GM12878 (cell line): Measurements from ENCODE around the gene RNF150. TPM values are rescaled to one million over a fixed set of nuclear protein-coding genes. Genes with fewer than 3 reads are reported as not detected.

Source experiments
- ATAC-seq: fragments of 200-7000 bp; cut with Tn5 transposase; 3 replicates; pipeline ENCODE4 v1.9.1; 2020; ENCODE audit warnings: mild to moderate bottlenecking, moderate library complexity
- BruUV-seq: library from RNA; stranded (reverse); fragments of 400-500 nt; replicated peaks from 2 replicates; lab custom pipeline; 2021; lab: Mats Ljungman, UMichigan
- CTCF ChIA-PET: fragments of 300-600 bp; sonication (Branson Sonifier 250); formaldehyde crosslinking; extraction: SDS; loops from one replicate; lab custom pipeline; 2021; ENCODE audit warnings: inconsistent platforms; lab: Yijun Ruan, JAX
- POLR2A ChIA-PET: fragments of 350-600 bp; formaldehyde crosslinking; extraction: SDS; loops from one replicate; lab custom pipeline; 2021; ENCODE audit warnings: inconsistent platforms; lab: Charles Lee
- RAD21 ChIA-PET: fragments of 300-600 bp; sonication (Branson Sonifier 250); formaldehyde crosslinking; loops from one replicate; lab custom pipeline; 2023; ENCODE audit warnings: antibody characterized with exemption; ENCODE audit not compliant: unreplicated experiment; lab: Charles Lee
- SMC1A ChIA-PET: fragments of 300-600 bp; sonication (Branson Sonifier 250); formaldehyde crosslinking; loops from one replicate; lab custom pipeline; 2023; ENCODE audit not compliant: unreplicated experiment, uncharacterized antibody; lab: Charles Lee
- DNase-seq: peaks from one replicate; pipeline ENCODE4 v3.0.0-alpha.2; 2011; ENCODE audit warnings: low read depth, low spot score
- FAIRE-seq: peaks from 3 replicates; lab custom pipeline; 2011; peaks lifted over from hg19 to GRCh38; lab: Jason Lieb, UNC
- H2AFZ ChIP-seq: 2 replicates; pipeline ENCODE4 v1.6.0; 2011; ENCODE audit warnings: low read depth, low read length, control low read depth; ENCODE audit not compliant: control insufficient read depth
- H3K27ac ChIP-seq: 2 replicates; pipeline ENCODE4 v1.5.1; 2011; ENCODE audit warnings: control low read depth; ENCODE audit not compliant: control insufficient read depth, insufficient read depth
- H3K27me3 ChIP-seq, 2 experiments: replicated peaks in 1 of 2; 2 replicates each; pipeline versions ENCODE4 v1.6.0 to v1.6.1; 2011; ENCODE audit warnings: low read length in 1 of 2; ENCODE audit not compliant: control insufficient read depth in 2 of 2, insufficient read depth in 2 of 2
- H3K36me3 ChIP-seq, 2 experiments: 2 replicates each; pipeline ENCODE4 v1.5.1; 2011; ENCODE audit warnings: low read length in 1 of 2; ENCODE audit not compliant: control insufficient read depth in 2 of 2, insufficient read depth in 2 of 2
- H3K4me1 ChIP-seq: 2 replicates; pipeline ENCODE4 v1.6.1; 2011; ENCODE audit warnings: mild to moderate bottlenecking, low read length, moderate library complexity, mixed read lengths; ENCODE audit not compliant: control insufficient read depth, insufficient read depth
- H3K4me2 ChIP-seq: 2 replicates; pipeline ENCODE4 v1.6.0; 2011; ENCODE audit warnings: control low read depth; ENCODE audit not compliant: control insufficient read depth, insufficient read depth
- H3K4me3 ChIP-seq: fragments of 200-600 bp; sonication (generic); 2 replicates; pipeline ENCODE4 v1.5.1; 2016
- H3K79me2 ChIP-seq: 2 replicates; pipeline ENCODE4 v1.6.0; 2011; ENCODE audit warnings: low read length; ENCODE audit not compliant: control insufficient read depth, insufficient read depth
- H3K9ac ChIP-seq: 2 replicates; pipeline ENCODE4 v1.8.0; 2011; ENCODE audit warnings: low read length, control low read depth, mixed read lengths; ENCODE audit not compliant: control insufficient read depth, insufficient read depth
- H3K9me3 ChIP-seq: replicated peaks from 3 replicates; pipeline ENCODE4 v1.5.1; 2011; ENCODE audit warnings: mild to moderate bottlenecking, low read length; ENCODE audit not compliant: control insufficient read depth, insufficient read depth
- H4K20me1 ChIP-seq: 2 replicates; pipeline ENCODE4 v1.6.0; 2011; ENCODE audit not compliant: control insufficient read depth, insufficient read depth
- EZH2 ChIP-seq: IDR thresholded peaks from 2 replicates; pipeline ENCODE4 v1.6.1; 2012; ENCODE audit warnings: low read depth, mild to moderate bottlenecking, control low read depth, inconsistent platforms, low read length, borderline replicate concordance; ENCODE audit not compliant: control insufficient read depth
- IKZF1 ChIP-seq: fragments of 450-650 bp; conservative IDR thresholded peaks from 2 replicates; pipeline ENCODE4 v1.6.1; 2017; ENCODE audit warnings: antibody characterized with exemption, mild to moderate bottlenecking
- IKZF2 ChIP-seq, 2 experiments: fragments of 450-650 bp; IDR thresholded peaks; 2 replicates each; pipeline ENCODE4 v1.6.1; 2017; ENCODE audit warnings: mild to moderate bottlenecking in 2 of 2, moderate library complexity in 2 of 2
- WGBS: methylation state at CpG from one replicate; pipeline ENCODE4 v1.1.6; 2016; ENCODE audit warnings: low lambda C conversion rate; ENCODE audit not compliant: insufficient replicate concordance, insufficient coverage; ENCODE audit errors: missing lambda C conversion rate; 5-methylcytosine and 5-hydroxymethylcytosine counted together
- in situ Hi-C: fragments of 300-500 bp; cut with MboI; formaldehyde crosslinking; loops from 9 replicates; pipeline ENCODE4 v1.14.3; 2018; ENCODE audit warnings: mixed read lengths
- intact Hi-C: fragments of 100-400 bp; cut with micrococcal nuclease; formaldehyde crosslinking; loops from one replicate; pipeline ENCODE4 v1.14.2; 2022; ENCODE audit not compliant: unreplicated experiment
- polyA plus RNA-seq, 11 experiments: library from polyadenylated mRNA; depleted of rRNA in 4 of 11; unstranded in 6 of 11; stranded (reverse) in 5 of 11; fragments of >200 nt; fragmentation: Nextera tagmentation in 4 of 11; fragmentation: Illumina TruSeq in 1 of 11; extraction: Ambion mirVana in 4 of 11; extraction: Trizol in 1 of 11; gene quantifications; 1 replicate in 1 of 11; 2 replicates in 10 of 11; pipeline versions ENCODE4 v1.2.1 to v1.2.3, GENCODE V29; 2011 to 2016; ENCODE audit warnings: inconsistent platforms in 2 of 11, missing spikeins in 2 of 11, low read depth in 1 of 11
- total RNA-seq, 4 experiments: library from RNA; depleted of rRNA in 3 of 4; stranded (reverse); fragments of >200 nt in 3 of 4; fragmentation: Illumina TruSeq in 1 of 4; extraction: Trizol in 1 of 4; gene quantifications; 2 replicates each; pipeline versions ENCODE4 v1.2.1 to v1.2.3, GENCODE V29; 2013 to 2021

RNF150 gene
- total and polyA plus RNA-seq, 10 of the 15 experiments (the other 5 are each of a cell fraction or from before 2014, with no cell fraction given) = 0.01 to 2.3 (median 0.04) TPM; not detected in 6

DNA sequence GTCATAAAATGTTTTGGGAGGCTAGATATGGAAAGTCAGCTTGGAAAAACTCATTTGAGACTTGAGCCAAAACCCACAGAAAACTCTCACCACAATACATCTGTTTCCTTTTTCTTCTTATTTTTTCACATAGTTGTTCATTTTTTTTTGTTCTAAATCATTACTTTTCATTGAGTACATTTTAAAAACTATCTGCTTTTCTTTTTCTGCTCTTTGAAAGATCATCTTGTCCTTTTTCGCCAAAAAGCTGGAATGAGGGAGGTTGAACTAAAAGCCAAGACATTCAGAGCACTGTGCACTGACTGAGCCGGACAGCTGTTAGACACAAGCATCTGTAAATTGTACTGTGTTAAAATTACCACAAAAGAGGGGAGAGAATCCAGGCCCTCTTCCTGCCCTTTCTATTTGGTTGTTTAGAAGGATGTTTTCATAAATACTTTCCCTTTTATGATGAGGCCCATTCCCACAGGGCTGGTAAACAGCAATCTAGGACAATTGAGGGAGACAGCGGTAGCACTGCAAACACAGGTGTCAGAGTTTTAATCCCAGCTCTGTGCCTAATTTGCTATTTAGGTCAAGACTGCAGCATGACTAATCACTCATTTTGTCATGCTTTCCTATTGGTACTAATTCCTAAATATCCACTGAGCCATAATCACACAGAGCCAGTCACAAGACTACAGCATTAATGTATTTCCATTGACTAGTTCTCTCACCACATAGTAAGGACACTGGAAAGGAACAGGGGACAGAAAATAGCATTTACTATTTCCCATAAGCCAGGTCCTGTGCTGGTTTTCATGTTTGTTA, 7.3 kb upstream of the RNF150 start:
- H3K9me3 ChIP-seq = no peaks in the 10 kb centered on the region
- SMC1A ChIA-PET = no interaction called here
- BruUV-seq = no TSS peak

DNA sequence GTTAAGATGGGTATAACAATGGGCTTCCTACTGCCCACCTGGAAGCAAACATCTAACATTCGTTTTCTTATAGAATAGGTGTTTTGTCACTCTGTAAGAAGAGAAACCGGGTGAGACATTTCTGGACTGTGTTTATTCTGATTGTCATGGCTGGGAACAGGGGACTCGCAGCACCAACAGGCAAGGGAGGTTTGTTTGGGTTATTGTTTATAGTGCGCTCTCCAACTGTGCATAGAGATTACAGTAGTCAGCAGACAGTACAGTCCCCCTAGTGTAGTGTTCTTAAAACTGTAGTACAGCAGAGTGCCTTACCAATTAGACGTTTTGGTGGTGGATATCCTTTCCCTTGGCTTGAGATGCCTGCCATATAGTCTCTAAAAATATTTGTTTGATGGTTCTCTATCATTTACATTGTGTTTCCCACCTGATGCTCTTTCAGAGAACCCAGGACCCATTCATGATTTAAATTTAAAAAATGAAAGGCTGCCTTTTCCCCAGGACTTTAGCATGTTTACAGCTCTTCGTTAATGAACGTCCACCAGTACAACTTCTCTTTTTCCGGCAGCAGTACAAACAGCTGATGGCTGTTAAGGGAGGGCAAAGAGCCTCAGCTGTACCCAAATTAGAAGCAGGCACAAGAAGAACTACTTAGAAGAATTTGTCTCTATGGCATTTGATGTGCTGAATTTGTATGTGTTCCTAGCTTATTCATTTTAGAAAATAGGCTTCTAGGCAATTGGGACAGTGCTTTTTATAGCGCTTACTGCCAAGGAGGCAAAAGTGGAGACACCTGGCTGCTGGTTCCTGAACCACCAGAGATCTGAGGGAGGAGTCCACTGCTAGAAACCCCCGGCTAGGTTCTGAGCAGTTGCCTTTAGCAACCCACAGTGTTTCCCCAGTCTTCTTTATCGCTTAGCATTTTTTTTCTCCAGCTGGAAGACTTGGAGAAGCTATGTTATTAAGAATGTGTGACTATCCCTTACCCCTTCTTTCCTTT, 1.0 kb upstream of the RNF150 start:
- TF ChIP-seq EZH2 = 0 out of 2 replicates have a peak, but pooled peaks have one; percentile 31
- no peak for TF ChIP-seq IKZF1
- no peaks in the 10 kb centered on the region for H3K4me1 ChIP-seq
- H4K20me1 ChIP-seq = no peaks in the 10 kb centered on the region
- DNase-seq (no peak), FAIRE-seq (no peak), ATAC-seq (no peak)
- POLR2A ChIA-PET = no interaction called here
- H3K4me3 ChIP-seq = no peak overlapping the region
- BruUV-seq = no TSS peak
- RAD21 ChIA-PET = interaction anchor here (1.2 to 1.4 kb wide), 2 partner anchors 272 to 275 kb away, joined by 3 to 4 read pairs; no protein-coding TSS in a partner anchor
- intact Hi-C loops = loop anchor here (1.0 to 5.0 kb wide), 3 partner anchors 202 to 273 kb away; no protein-coding TSS in a partner anchor
- 21% methylated on average over 11 of the region's 11 CpGs for whole genome bisulfite sequencing
- no peak overlapping the region for H3K4me2 ChIP-seq
- no peak overlapping the region for H3K9ac ChIP-seq
- SMC1A ChIA-PET = interaction anchor here (0.6 kb wide), 1 partner anchor 1484 kb away, joined by 5 read pairs; no protein-coding TSS in a partner anchor
- CTCF ChIA-PET = interaction anchor here (0.7 to 1.7 kb wide), 4 partner anchors 106 to 275 kb away, joined by 3 to 5 read pairs (median 4); no protein-coding TSS in a partner anchor
- H2AFZ ChIP-seq = no peak overlapping the region; the same call in 1 of the 2 replicates
- H3K27me3 ChIP-seq = peaks cover 6 to 15% of the 10 kb centered on the region in 2 experiments
- in situ Hi-C loops = no loop called here
- H3K36me3 ChIP-seq = no peaks in the 10 kb centered on the region
- H3K79me2 ChIP-seq = no peaks in the 10 kb centered on the region
- H3K9me3 ChIP-seq = no peaks in the 10 kb centered on the region
- no peak overlapping the region for H3K27ac ChIP-seq

More for the DNA sequence above, 7.3 kb upstream of the RNF150 start:
- DNase-seq (no peak), ATAC-seq (no peak), FAIRE-seq (no peak)
- Histone ChIP-seq H3K27ac (no peak overlapping the region), H4K20me1 (no peaks in the 10 kb centered on the region), H3K4me3 (no peak overlapping the region), H3K79me2 (no peaks in the 10 kb centered on the region), H3K4me2 (no peak overlapping the region), H3K9ac (no peak overlapping the region), H2AFZ (no peak overlapping the region), H3K4me1 (no peaks in the 10 kb centered on the region), H3K27me3 (no peaks in the 10 kb centered on the region)
- POLR2A ChIA-PET = no interaction called here
- in situ Hi-C loops (no loop called here), intact Hi-C loops (no loop called here)
- CTCF ChIA-PET = interaction anchor here (0.8 kb wide), 1 partner anchor 96 kb away, joined by 3 read pairs; no protein-coding TSS in a partner anchor
- RAD21 ChIA-PET = no interaction called here
- no peak for TF ChIP-seq IKZF2 (IDR thresholded peaks at IDR 0.05)
- TF ChIP-seq, all 136 proteins: peak for 0
- 47% methylated on average over 3 of the region's 3 CpGs for WGBS
- H3K36me3 ChIP-seq = no peaks in the 10 kb centered on the region
